ENCODE results near the gene MIA3.

MIA3 gene

GRCh38 chr1:222622765-222623164, 4.9 kb downstream of the MIA3 start:
- Histone ChIP-seq H3K4me1 (ENCODE audit: insufficient read depth, low read length) (no peaks in the 10 kb centered on the region; the same call in 1 of the 2 replicates), H3K4me3 (ENCODE audit: low read length) (no peak overlapping the region), H3K27me3 (ENCODE audit: insufficient read depth, low read length) (no peaks in the 10 kb centered on the region), H3K36me3 (ENCODE audit: insufficient read depth, low read length) (peaks cover 62% of the 10 kb centered on the region), H3K9me3 (ENCODE audit: insufficient read depth, low read depth, low read length) (no peaks in the 10 kb centered on the region), H3K27ac (ENCODE audit: low read depth, low read length) (no peak overlapping the region), H3K9ac (ENCODE audit: low read depth, low read length) (no peak overlapping the region)
- WGBS, result 91% methylated on average over 3 of the region's 5 CpGs

- Histone ChIP-seq H3K27me3 (ENCODE audit: insufficient read depth, low read length) (no peaks in the 10 kb centered on the region), H3K4me3 (ENCODE audit: low read length) (no peak overlapping the region), H3K27ac (ENCODE audit: low read depth, low read length) (no peak overlapping the region), H3K36me3 (ENCODE audit: insufficient read depth, low read length) (peaks cover 69% of the 10 kb centered on the region), H3K9me3 (ENCODE audit: insufficient read depth, low read depth, low read length) (no peaks in the 10 kb centered on the region), H3K9ac (ENCODE audit: low read depth, low read length) (no peak overlapping the region), H3K4me1 (ENCODE audit: insufficient read depth, low read length) (no peaks in the 10 kb centered on the region; the same call in 1 of the 2 replicates)
Measured at GRCh38 chr1:222623458-222623857, 5.6 kb downstream of the MIA3 start.

- no peaks in the 10 kb centered on the region; the same call in 1 of the 2 replicates for H3K4me1 ChIP-seq (ENCODE audit: insufficient read depth, low read length)
- no peak overlapping the region for H3K9ac ChIP-seq (ENCODE audit: low read depth, low read length)
- H3K27ac ChIP-seq (ENCODE audit: low read depth, low read length), result no peak overlapping the region
- WGBS, result over 99% methylated on average over 6 of the region's 7 CpGs
- H3K4me3 ChIP-seq (ENCODE audit: low read length), result no peak overlapping the region
- no peaks in the 10 kb centered on the region for H3K27me3 ChIP-seq (ENCODE audit: insufficient read depth, low read length)
- no peaks in the 10 kb centered on the region for H3K9me3 ChIP-seq (ENCODE audit: insufficient read depth, low read depth, low read length)
- H3K36me3 ChIP-seq (ENCODE audit: insufficient read depth, low read length), result peaks cover 76% of the 10 kb centered on the region
Measured at GRCh38 chr1:222624214-222624613, 6.3 kb downstream of the MIA3 start.

DNA sequence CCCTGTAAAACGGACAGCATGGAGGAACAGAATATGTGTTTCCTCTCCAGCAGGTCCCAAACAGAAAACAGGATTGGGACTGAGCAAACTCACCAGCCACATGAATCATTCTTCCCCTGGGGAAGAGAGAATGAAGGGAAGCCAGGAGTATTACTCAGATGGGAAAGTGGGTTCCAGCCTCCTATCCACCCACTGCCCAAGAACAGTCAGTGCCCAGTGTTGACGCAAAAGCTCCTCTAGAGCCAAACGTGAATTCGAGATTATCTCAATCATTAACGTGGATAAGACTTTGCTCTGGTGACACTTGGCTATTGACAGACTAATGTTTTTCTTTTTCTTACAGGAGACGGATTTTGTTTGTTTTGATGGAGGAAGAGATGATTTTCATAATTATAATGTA, 9.3 kb downstream of the MIA3 start:
- WGBS, result 89% methylated on average over 6 of the region's 6 CpGs
- Histone ChIP-seq H3K4me1 (ENCODE audit: insufficient read depth, low read length) (no peaks in the 10 kb centered on the region), H3K27ac (ENCODE audit: low read depth, low read length) (no peak overlapping the region), H3K4me3 (ENCODE audit: low read length) (no peak overlapping the region), H3K9me3 (ENCODE audit: insufficient read depth, low read depth, low read length) (no peaks in the 10 kb centered on the region), H3K9ac (ENCODE audit: low read depth, low read length) (no peak overlapping the region), H3K27me3 (ENCODE audit: insufficient read depth, low read length) (no peaks in the 10 kb centered on the region), H3K36me3 (ENCODE audit: insufficient read depth, low read length) (peaks cover 91% of the 10 kb centered on the region)

DNA sequence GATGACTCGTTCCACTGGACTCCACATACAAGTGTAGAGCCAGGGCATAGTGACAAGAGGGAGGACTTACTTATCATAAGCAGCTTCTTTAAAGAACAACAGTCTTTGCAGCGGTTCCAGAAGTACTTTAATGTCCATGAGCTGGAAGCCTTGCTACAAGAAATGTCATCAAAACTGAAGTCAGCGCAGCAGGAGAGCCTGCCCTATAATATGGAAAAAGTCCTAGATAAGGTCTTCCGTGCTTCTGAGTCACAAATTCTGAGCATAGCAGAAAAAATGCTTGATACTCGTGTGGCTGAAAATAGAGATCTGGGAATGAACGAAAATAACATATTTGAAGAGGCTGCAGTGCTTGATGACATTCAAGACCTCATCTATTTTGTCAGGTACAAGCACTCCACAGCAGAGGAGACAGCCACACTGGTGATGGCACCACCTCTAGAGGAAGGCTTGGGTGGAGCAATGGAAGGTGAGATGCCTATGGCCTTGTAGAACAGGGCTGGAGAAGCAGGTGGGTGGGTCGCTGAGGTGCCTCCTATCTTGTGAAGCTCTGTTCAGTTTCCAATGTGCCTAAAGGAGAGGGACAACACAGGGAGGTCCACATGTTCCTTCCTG, 12.1 kb downstream of the MIA3 start:
- H3K9me3 ChIP-seq (ENCODE audit: insufficient read depth, low read depth, low read length), result no peaks in the 10 kb centered on the region
- H3K36me3 ChIP-seq (ENCODE audit: insufficient read depth, low read length), result peaks cover 86% of the 10 kb centered on the region

GRCh38 chr1:222631611-222632208, 13.8 kb downstream of the MIA3 start:
- no peak overlapping the region for H3K4me3 ChIP-seq (ENCODE audit: low read length)
- H3K27me3 ChIP-seq (ENCODE audit: insufficient read depth, low read length), result no peaks in the 10 kb centered on the region
- no peak overlapping the region for H3K27ac ChIP-seq (ENCODE audit: low read depth, low read length)
- 94% methylated on average over 3 of the region's 3 CpGs for WGBS
- H3K9me3 ChIP-seq (ENCODE audit: insufficient read depth, low read depth, low read length), result no peaks in the 10 kb centered on the region
- H3K9ac ChIP-seq (ENCODE audit: low read depth, low read length), result no peak overlapping the region
- H3K36me3 ChIP-seq (ENCODE audit: insufficient read depth, low read length), result peaks cover 87% of the 10 kb centered on the region
- H3K4me1 ChIP-seq (ENCODE audit: insufficient read depth, low read length), result no peaks in the 10 kb centered on the region

More for the DNA sequence above, 12.1 kb downstream of the MIA3 start:
- H3K4me1 ChIP-seq (ENCODE audit: insufficient read depth, low read length), result no peaks in the 10 kb centered on the region
- no peak overlapping the region for H3K27ac ChIP-seq (ENCODE audit: low read depth, low read length)
- no peak overlapping the region for H3K4me3 ChIP-seq (ENCODE audit: low read length)
- H3K27me3 ChIP-seq (ENCODE audit: insufficient read depth, low read length), result no peaks in the 10 kb centered on the region
- H3K9ac ChIP-seq (ENCODE audit: low read depth, low read length), result no peak overlapping the region
- WGBS, result 94% methylated on average over 7 of the region's 7 CpGs

GRCh38 chr1:222632749-222633148, 14.9 kb downstream of the MIA3 start:
- H3K9me3 ChIP-seq (ENCODE audit: insufficient read depth, low read depth, low read length), result no peaks in the 10 kb centered on the region
- no peaks in the 10 kb centered on the region for H3K27me3 ChIP-seq (ENCODE audit: insufficient read depth, low read length)
- no peak overlapping the region for H3K9ac ChIP-seq (ENCODE audit: low read depth, low read length)
- no peaks in the 10 kb centered on the region for H3K4me1 ChIP-seq (ENCODE audit: insufficient read depth, low read length)
- peaks cover 85% of the 10 kb centered on the region for H3K36me3 ChIP-seq (ENCODE audit: insufficient read depth, low read length)
- H3K27ac ChIP-seq (ENCODE audit: low read depth, low read length), result no peak overlapping the region
- 96% methylated on average over 2 of the region's 2 CpGs for WGBS
- no peak overlapping the region for H3K4me3 ChIP-seq (ENCODE audit: low read length)

GRCh38 chr1:222634180-222635013, 16.5 kb downstream of the MIA3 start:
- no peaks in the 10 kb centered on the region for H3K4me1 ChIP-seq (ENCODE audit: insufficient read depth, low read length)
- H3K9ac ChIP-seq (ENCODE audit: low read depth, low read length), result no peak overlapping the region
- H3K36me3 ChIP-seq (ENCODE audit: insufficient read depth, low read length), result peaks cover 85% of the 10 kb centered on the region
- WGBS, result 59% methylated on average over 7 of the region's 7 CpGs
- no peak overlapping the region for H3K4me3 ChIP-seq (ENCODE audit: low read length)
- H3K9me3 ChIP-seq (ENCODE audit: insufficient read depth, low read depth, low read length), result no peaks in the 10 kb centered on the region
- no peaks in the 10 kb centered on the region for H3K27me3 ChIP-seq (ENCODE audit: insufficient read depth, low read length)
- no peak overlapping the region for H3K27ac ChIP-seq (ENCODE audit: low read depth, low read length)

DNA sequence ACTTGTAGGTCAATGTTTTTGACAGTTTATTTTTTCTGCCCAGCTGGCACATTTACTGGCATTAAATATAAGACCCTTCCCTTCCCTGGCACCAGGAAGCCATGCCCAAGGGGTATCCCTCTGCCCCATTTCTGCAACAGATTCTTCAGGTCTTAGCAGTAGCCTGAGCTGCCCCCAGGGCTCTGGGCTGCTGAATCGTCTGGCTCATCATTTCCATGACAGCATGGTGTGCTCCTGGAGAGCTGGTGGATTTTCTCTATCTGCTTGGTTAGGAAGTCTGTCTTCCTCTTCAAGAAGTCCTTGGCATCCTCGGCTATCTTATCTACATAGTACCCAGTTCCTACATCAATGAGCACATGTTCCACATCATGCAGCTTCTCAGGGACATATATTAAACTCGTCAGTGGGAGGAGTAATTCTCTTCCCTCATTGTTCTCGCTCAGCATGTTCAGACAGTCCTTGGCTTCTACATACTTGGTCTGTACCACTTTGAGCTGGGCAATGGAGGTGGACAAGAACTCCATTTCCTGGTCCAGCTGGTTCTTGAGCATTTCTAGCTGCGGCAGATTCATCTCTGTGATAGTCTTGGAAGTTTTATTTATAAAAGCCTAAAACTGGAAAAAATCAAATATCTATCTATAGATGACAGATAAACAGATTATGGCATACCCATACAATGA, 23.5 kb downstream of the MIA3 start:
- Histone ChIP-seq H3K9me3 (ENCODE audit: insufficient read depth, low read depth, low read length) (no peaks in the 10 kb centered on the region), H3K27me3 (ENCODE audit: insufficient read depth, low read length) (no peaks in the 10 kb centered on the region), H3K36me3 (ENCODE audit: insufficient read depth, low read length) (peaks cover 46% of the 10 kb centered on the region), H3K9ac (ENCODE audit: low read depth, low read length) (no peak overlapping the region), H3K27ac (ENCODE audit: low read depth, low read length) (no peak overlapping the region), H3K4me1 (ENCODE audit: insufficient read depth, low read length) (peaks cover 2% of the 10 kb centered on the region; the same call in 1 of the 2 replicates), H3K4me3 (ENCODE audit: low read length) (no peak overlapping the region)
- WGBS, result 90% methylated on average over 5 of the region's 5 CpGs

DNA sequence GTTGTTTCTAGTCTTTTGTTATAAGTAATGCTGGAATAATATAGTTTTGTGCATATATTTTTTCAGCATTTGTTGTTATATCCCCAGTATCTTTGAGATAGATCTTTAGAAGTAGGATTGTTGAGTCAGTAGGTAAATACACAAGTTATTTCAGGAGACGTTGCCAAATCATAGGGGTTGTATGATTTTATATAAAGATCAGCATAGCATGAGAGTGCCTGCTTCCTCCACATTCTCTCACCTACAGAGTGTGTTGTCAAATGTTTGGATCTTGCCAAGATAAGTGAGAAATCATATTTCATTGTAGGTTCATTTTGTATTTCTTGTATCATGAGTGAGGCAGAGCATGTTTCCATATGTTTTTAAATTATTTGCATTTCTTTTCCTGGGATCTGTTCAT, 24.6 kb downstream of the MIA3 start:
- no peak overlapping the region for H3K9ac ChIP-seq (ENCODE audit: low read depth, low read length)
- 80% methylated on average over 1 of the region's 1 CpG for WGBS
- H3K4me3 ChIP-seq (ENCODE audit: low read length), result no peak overlapping the region

GRCh38 chr1:222643606-222643937, 25.7 kb downstream of the MIA3 start:
- Histone ChIP-seq H3K36me3 (ENCODE audit: insufficient read depth, low read length) (peaks cover 48% of the 10 kb centered on the region), H3K27me3 (ENCODE audit: insufficient read depth, low read length) (no peaks in the 10 kb centered on the region), H3K4me3 (ENCODE audit: low read length) (peak overlapping the region; percentile 88), H3K9me3 (ENCODE audit: insufficient read depth, low read depth, low read length) (no peaks in the 10 kb centered on the region), H3K27ac (ENCODE audit: low read depth, low read length) (peak overlapping the region; percentile 89), H3K9ac (ENCODE audit: low read depth, low read length) (peak overlapping the region; percentile 81), H3K4me1 (ENCODE audit: insufficient read depth, low read length) (peaks cover 2% of the 10 kb centered on the region; the same call in 1 of the 2 replicates)
- 20% methylated on average over 10 of the region's 10 CpGs for WGBS

More for the DNA sequence above, 24.6 kb downstream of the MIA3 start:
- Histone ChIP-seq H3K36me3 (ENCODE audit: insufficient read depth, low read length) (peaks cover 47% of the 10 kb centered on the region), H3K27me3 (ENCODE audit: insufficient read depth, low read length) (no peaks in the 10 kb centered on the region), H3K4me1 (ENCODE audit: insufficient read depth, low read length) (peaks cover 2% of the 10 kb centered on the region; the same call in 1 of the 2 replicates), H3K9me3 (ENCODE audit: insufficient read depth, low read depth, low read length) (no peaks in the 10 kb centered on the region), H3K27ac (ENCODE audit: low read depth, low read length) (no peak overlapping the region)

Measured in HUES64 (cell line).